ES-I3 (cell line): ENCODE measurements around the gene CPAMD8.
"Not testable (repeated sequence)": the region's sequence is repeated elsewhere in the genome, so short reads cannot be mapped to it uniquely, and the experiment has no call there.

Experiments
- H3K36me3 ChIP-seq: 2 replicates; pipeline ENCODE4 v1.6.1; 2013; ENCODE audit warnings: mild to moderate bottlenecking, low read length, control low read depth, moderate library complexity; ENCODE audit not compliant: insufficient read depth
- H3K4me1 ChIP-seq: 2 replicates; pipeline ENCODE4 v1.6.1; 2013; ENCODE audit warnings: mild to moderate bottlenecking, control low read depth, low read length; ENCODE audit not compliant: insufficient read depth
- H3K9ac ChIP-seq: 2 replicates; pipeline ENCODE4 v1.6.1; 2013; ENCODE audit warnings: low read depth, mild to moderate bottlenecking, low read length, moderate library complexity
- H3K9me3 ChIP-seq: 2 replicates; pipeline ENCODE4 v1.6.1; 2013; ENCODE audit warnings: mild to moderate bottlenecking, low read length, moderate library complexity; ENCODE audit not compliant: control insufficient read depth, insufficient read depth

CPAMD8 gene

GRCh38 chr19:17002455-17002854 is 24.2 kb downstream of the CPAMD8 start:
- H3K36me3 ChIP-seq, result no peaks in the 10 kb centered on the region; the same call in 1 of the 2 replicates

GRCh38 chr19:17001603-17002183 is 24.9 kb downstream of the CPAMD8 start:
- Histone ChIP-seq H3K4me1 (no peaks in the 10 kb centered on the region), H3K9me3 (peaks cover 6% of the 10 kb centered on the region; the same call in 1 of the 2 replicates), H3K36me3 (no peaks in the 10 kb centered on the region; the same call in 1 of the 2 replicates), H3K9ac (peak overlapping the region; percentile 51; the same call in 1 of the 2 replicates)

More at GRCh38 chr19:17002455-17002854, 24.2 kb downstream of the CPAMD8 start:
- Histone ChIP-seq H3K9ac (peak overlapping the region; percentile 51; the same call in 1 of the 2 replicates), H3K9me3 (peaks cover 6% of the 10 kb centered on the region; the same call in 1 of the 2 replicates), H3K4me1 (no peaks in the 10 kb centered on the region)

DNA sequence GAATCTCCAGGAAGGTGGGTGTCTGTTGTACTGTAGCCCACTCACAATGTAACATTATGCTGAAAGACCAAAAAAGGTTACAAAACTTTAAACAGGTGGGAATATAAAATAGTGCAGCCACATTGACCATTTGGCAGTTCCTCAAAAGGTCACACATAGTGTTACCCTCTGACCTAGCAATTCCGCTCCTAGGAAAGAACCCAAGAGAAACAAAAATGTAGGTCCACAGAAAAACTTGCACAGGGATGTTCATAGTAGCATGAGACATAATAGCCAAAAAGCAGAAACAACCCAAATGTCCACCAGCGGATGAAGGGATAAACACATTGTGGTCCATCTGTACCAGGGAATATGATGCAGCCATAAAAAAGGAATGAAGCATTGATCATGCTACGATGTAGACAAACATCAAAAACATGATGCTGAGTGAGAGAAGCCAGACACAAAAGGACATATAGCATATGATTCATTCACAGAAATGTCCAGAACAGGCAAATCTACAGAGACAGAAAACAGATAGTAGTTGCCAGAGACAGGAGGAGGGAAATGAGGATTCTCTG is 27.9 kb downstream of the CPAMD8 start:
- peaks cover 6% of the 10 kb centered on the region for H3K9me3 ChIP-seq
- H3K9ac ChIP-seq, result no peak overlapping the region
- H3K36me3 ChIP-seq, result no peaks in the 10 kb centered on the region; the same call in 1 of the 2 replicates
- H3K4me1 ChIP-seq, result no peaks in the 10 kb centered on the region

GRCh38 chr19:16996838-16997490 is 29.6 kb downstream of the CPAMD8 start:
- not testable (repeated sequence) for H3K4me1 ChIP-seq, H3K9ac ChIP-seq, H3K36me3 ChIP-seq, H3K9me3 ChIP-seq

GRCh38 chr19:16988661-16989060 is 37.9 kb downstream of the CPAMD8 start:
- H3K4me1 ChIP-seq, result no peaks in the 10 kb centered on the region
- no peaks in the 10 kb centered on the region for H3K36me3 ChIP-seq
- no peaks in the 10 kb centered on the region for H3K9me3 ChIP-seq
- H3K9ac ChIP-seq, result no peak overlapping the region

GRCh38 chr19:16985403-16985802 is 41.2 kb downstream of the CPAMD8 start:
- H3K9me3 ChIP-seq, result no peaks in the 10 kb centered on the region
- no peaks in the 10 kb centered on the region for H3K4me1 ChIP-seq
- no peak overlapping the region for H3K9ac ChIP-seq
- no peaks in the 10 kb centered on the region for H3K36me3 ChIP-seq

DNA sequence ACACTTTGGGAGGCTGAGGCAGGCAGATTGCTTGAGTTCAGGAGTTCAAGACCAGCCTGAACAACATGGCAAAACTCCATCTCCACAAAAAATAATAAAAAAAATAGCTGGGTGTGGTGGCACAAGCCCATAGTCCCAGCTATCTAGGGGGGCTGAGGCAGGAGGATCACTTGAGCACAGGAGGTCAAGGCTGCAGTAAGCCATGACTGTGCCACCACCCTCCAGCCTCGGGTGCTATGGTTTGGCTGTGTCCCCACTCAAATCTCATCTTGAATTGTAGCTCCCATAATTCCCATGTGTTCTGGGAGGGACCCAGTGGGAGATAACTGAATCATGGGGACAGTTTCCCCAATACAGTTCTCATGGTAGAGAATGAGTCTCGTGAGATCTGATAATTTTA is 44.0 kb downstream of the CPAMD8 start:
- not testable (repeated sequence) for H3K4me1 ChIP-seq, H3K9me3 ChIP-seq, H3K9ac ChIP-seq, H3K36me3 ChIP-seq

DNA sequence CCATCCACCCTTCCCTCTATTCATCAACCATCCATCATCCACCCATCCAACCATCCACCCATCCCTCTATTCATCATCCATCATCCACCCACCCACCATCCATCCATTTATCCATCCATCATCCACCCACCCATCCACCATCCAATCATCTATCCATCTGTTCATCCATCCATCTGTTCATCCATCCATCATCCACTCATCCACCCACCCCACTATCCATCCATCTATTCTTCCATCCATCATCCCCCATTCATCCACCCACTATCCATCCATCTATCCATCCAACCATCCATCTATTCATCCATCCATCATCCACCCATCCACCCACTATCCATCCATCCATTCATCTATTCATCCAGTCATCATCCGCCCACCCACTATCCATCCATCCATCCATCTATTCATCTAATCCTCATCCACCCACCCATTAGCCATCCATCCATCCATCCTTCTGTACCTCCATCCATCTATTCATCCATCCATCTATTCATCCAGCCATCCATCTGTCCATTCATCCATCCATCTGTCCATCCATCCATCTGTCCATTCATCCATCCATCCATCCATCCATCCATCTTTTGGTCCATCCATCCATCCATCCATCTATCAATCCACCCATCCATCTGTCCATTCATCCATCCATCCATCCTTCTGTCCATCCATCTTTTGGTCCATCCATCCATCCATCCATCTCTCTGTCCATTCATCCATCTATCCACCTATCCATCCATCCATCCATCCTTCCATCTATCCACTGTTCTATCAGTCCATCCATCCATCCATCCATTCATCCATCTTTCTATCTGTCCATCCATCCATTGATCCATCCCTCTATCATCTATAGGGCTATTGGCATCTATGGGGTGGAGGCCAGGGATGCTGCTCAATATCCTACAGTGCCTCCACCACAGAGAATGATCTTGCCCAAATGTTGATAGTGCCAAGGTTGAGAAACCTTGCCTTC is 47.5 kb downstream of the CPAMD8 start:
- H3K9ac ChIP-seq, result no peak overlapping the region
- H3K9me3 ChIP-seq, result no peaks in the 10 kb centered on the region
- no peaks in the 10 kb centered on the region for H3K4me1 ChIP-seq
- H3K36me3 ChIP-seq, result no peaks in the 10 kb centered on the region; the same call in 1 of the 2 replicates

DNA sequence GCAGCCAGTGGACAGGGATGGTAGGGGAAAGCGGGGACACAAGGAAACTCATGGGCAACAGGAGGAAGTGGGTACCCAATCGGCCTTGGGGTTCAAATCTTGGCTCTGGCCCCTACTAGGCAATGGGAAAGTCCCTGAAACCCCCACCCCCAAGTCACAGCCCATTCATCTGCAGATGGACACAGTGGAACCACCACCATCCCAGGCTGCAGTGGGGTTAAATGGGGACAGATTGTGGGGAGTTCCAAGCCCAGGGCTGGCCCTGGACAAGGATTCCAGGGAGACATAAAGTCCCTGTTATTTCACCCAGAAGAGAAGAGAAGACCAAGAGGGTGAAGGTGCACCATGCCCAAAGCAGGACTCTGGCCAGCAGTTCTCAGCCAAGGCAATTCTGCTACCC is 48.5 kb downstream of the CPAMD8 start:
- Histone ChIP-seq H3K9ac (no peak overlapping the region), H3K4me1 (no peaks in the 10 kb centered on the region), H3K36me3 (no peaks in the 10 kb centered on the region; the same call in 1 of the 2 replicates), H3K9me3 (no peaks in the 10 kb centered on the region)

GRCh38 chr19:16977306-16977705 is 49.3 kb downstream of the CPAMD8 start:
- H3K9ac ChIP-seq, result no peak overlapping the region
- no peaks in the 10 kb centered on the region for H3K4me1 ChIP-seq
- no peaks in the 10 kb centered on the region for H3K9me3 ChIP-seq
- H3K36me3 ChIP-seq, result no peaks in the 10 kb centered on the region; the same call in 1 of the 2 replicates

DNA sequence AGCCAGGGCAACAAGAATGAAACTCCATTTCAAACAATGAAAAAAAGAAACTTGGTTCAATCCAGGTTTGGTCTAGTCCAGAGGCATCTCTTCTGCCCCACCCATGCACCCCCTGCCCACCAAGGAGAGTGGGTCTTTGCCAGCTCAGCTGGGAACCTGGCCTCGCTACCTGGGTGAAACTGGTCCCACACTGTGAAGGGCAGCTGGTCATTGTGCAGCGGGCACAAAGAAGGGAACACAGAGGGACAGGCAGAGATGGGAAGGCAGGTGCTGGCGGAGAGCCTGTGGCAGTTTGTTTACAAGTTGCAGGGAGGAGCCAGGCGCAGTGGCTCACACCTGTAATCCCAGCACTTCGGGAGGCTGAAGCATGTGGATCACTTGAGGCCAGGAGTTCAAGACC is 50.2 kb downstream of the CPAMD8 start:
- no peak overlapping the region for H3K9ac ChIP-seq
- H3K4me1 ChIP-seq, result no peaks in the 10 kb centered on the region
- H3K9me3 ChIP-seq, result no peaks in the 10 kb centered on the region
- H3K36me3 ChIP-seq, result no peaks in the 10 kb centered on the region; the same call in 1 of the 2 replicates

GRCh38 chr19:16970821-16971220 is 55.8 kb downstream of the CPAMD8 start:
- no peaks in the 10 kb centered on the region for H3K9me3 ChIP-seq
- H3K9ac ChIP-seq, result no peak overlapping the region
- no peaks in the 10 kb centered on the region for H3K36me3 ChIP-seq
- H3K4me1 ChIP-seq, result no peaks in the 10 kb centered on the region

DNA sequence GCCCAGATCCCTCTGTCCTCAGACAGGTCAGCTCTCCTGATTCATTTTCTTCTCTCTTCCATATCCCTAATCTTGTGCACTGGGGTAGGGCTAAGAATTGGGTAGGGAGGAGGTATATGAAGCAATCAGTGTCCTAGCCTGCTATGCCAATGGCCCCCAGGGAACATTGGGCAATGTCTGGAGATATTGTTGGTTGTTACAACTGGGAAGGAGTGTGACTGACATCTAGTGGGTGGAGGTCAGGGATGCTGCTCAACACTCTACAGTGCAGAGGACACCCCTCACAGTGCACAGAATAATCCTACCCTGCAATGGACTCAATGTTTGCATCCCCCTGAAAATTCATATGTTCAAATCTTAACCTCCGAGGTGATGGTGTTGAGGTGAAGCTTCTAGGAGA is 57.5 kb downstream of the CPAMD8 start:
- H3K36me3 ChIP-seq, result no peaks in the 10 kb centered on the region
- H3K9me3 ChIP-seq, result no peaks in the 10 kb centered on the region
- H3K4me1 ChIP-seq, result no peaks in the 10 kb centered on the region

More for the DNA sequence above, 57.5 kb downstream of the CPAMD8 start:
- no peak overlapping the region for H3K9ac ChIP-seq
